ENCODE results near the gene URB2. TPM values are rescaled to one million over a fixed set of nuclear protein-coding genes. Genes with fewer than 3 reads are reported as not detected.
A peak's percentile ranks its signal among the peaks of the same experiment; 100 is the strongest.

The URB2 gene
- total and polyA plus RNA-seq, 2 of the 13 experiments (the other 11 are each of a cell fraction or from before 2014, with no cell fraction given): 4.0 to 17.6 TPM

GRCh38 chr1:229661022-229661877, 35.2 kb downstream of the URB2 start (continued):
- TF ChIP-seq MLXIP (CRISPR knock-in tag; IDR thresholded peaks at IDR 0.05; ENCODE audit: borderline replicate concordance) (no peak), ETV5 (CRISPR knock-in tag; IDR thresholded peaks at IDR 0.05; ENCODE audit: borderline replicate concordance) (peak; percentile 17; the same call in 1 of the 2 replicates), ZFP36 (IDR thresholded peaks at IDR 0.05; ENCODE audit: borderline replicate concordance, low read depth, low read length, partially characterized antibody) (no peak), ZNF224 (CRISPR knock-in tag; IDR thresholded peaks at IDR 0.05) (no peak), RFX5 (IDR thresholded peaks at IDR 0.05; ENCODE audit: low read depth, low read length) (no peak), ISL2 (CRISPR knock-in tag; IDR thresholded peaks at IDR 0.05) (no peak), RAD21 (CRISPR knock-in tag; IDR thresholded peaks at IDR 0.05) (peak; percentile 67), ZNF530 (CRISPR knock-in tag; IDR thresholded peaks at IDR 0.05; ENCODE audit: low read depth) (no peak), ZFP91 (CRISPR knock-in tag; IDR thresholded peaks at IDR 0.05; ENCODE audit: borderline replicate concordance) (no peak), TFDP1 (CRISPR knock-in tag; IDR thresholded peaks at IDR 0.05; ENCODE audit: borderline replicate concordance) (no peak), TARDBP (CRISPR knock-in tag; IDR thresholded peaks at IDR 0.05) (0 out of 2 replicates have a peak, but pooled peaks have one; percentile 30), ZNF607 (CRISPR knock-in tag; IDR thresholded peaks at IDR 0.05; ENCODE audit: borderline replicate concordance) (no peak), HBP1 (CRISPR knock-in tag; IDR thresholded peaks at IDR 0.05; ENCODE audit: low read depth) (no peak), ZNF782 (CRISPR knock-in tag; IDR thresholded peaks at IDR 0.05; ENCODE audit: borderline replicate concordance) (no peak), FOSL2 (CRISPR knock-in tag; IDR thresholded peaks at IDR 0.05) (0 out of 2 replicates have a peak, but pooled peaks have one; percentile 8), BCLAF1 (IDR thresholded peaks at IDR 0.05) (no peak), MAX (IDR thresholded peaks at IDR 0.05) (no peak), SNRNP70 (IDR thresholded peaks at IDR 0.05; ENCODE audit: low read depth, low read length) (no peak)
